ENCODE data around the gene GABRG3.

GABRG3 gene

GRCh38 chr15:27530994-27531393 lies 560.0 kb downstream of the GABRG3 start:
- Histone ChIP-seq H3K4me2 (ENCODE audit: low read depth, low read length, poor library complexity, severe bottlenecking) (no peak overlapping the region), H3K27me3 (ENCODE audit: low read length) (0 out of 2 replicates have a peak, but pooled peaks cover 4% of the 10 kb centered on the region), H3K4me3 (ENCODE audit: insufficient read depth, low read length, poor library complexity, severe bottlenecking) (no peak overlapping the region), H3F3A (ENCODE audit: insufficient read depth) (no peaks in the 10 kb centered on the region), H2AFZ (ENCODE audit: low read depth, low read length, severe bottlenecking) (no peak overlapping the region), H3K9me3 (ENCODE audit: insufficient read depth, low read length) (no peaks in the 10 kb centered on the region), H3K36me3 (ENCODE audit: low read length) (no peaks in the 10 kb centered on the region), H4K20me1 (ENCODE audit: low read depth, low read length) (no peaks in the 10 kb centered on the region), H3K9ac (ENCODE audit: low read length) (no peak overlapping the region), H3K27ac (ENCODE audit: low read depth, low read length) (no peak overlapping the region), H3K9me2 (replicated peaks; ENCODE audit: insufficient read depth, low read length) (no peaks in the 10 kb centered on the region; the same call in 1 of the 2 replicates), H3K79me2 (ENCODE audit: insufficient read depth, low read length) (no peaks in the 10 kb centered on the region)
- TF ChIP-seq EZH2phosphoT487 (conservative IDR thresholded peaks at IDR 0.05; ENCODE audit: low read length) (no peak), CTCF (IDR thresholded peaks at IDR 0.05; ENCODE audit: insufficient read depth, low read length, poor library complexity, severe bottlenecking) (no peak)

GRCh38 chr15:27532358-27532757 lies 561.4 kb downstream of the GABRG3 start:
- H3K9me2 ChIP-seq (replicated peaks; ENCODE audit: insufficient read depth, low read length), result no peaks in the 10 kb centered on the region
- no peak for TF ChIP-seq EZH2phosphoT487 (conservative IDR thresholded peaks at IDR 0.05; ENCODE audit: low read length)
- no peak for TF ChIP-seq CTCF (IDR thresholded peaks at IDR 0.05; ENCODE audit: insufficient read depth, low read length, poor library complexity, severe bottlenecking)
- H3K4me3 ChIP-seq (ENCODE audit: insufficient read depth, low read length, poor library complexity, severe bottlenecking), result no peak overlapping the region
- no peaks in the 10 kb centered on the region for H3F3A ChIP-seq (ENCODE audit: insufficient read depth)
- H2AFZ ChIP-seq (ENCODE audit: low read depth, low read length, severe bottlenecking), result no peak overlapping the region
- H3K27me3 ChIP-seq (ENCODE audit: low read length), result 0 out of 2 replicates have a peak, but pooled peaks cover 4% of the 10 kb centered on the region
- no peak overlapping the region for H3K4me2 ChIP-seq (ENCODE audit: low read depth, low read length, poor library complexity, severe bottlenecking)
- H3K79me2 ChIP-seq (ENCODE audit: insufficient read depth, low read length), result no peaks in the 10 kb centered on the region
- no peaks in the 10 kb centered on the region for H3K36me3 ChIP-seq (ENCODE audit: low read length)
- no peaks in the 10 kb centered on the region for H3K9me3 ChIP-seq (ENCODE audit: insufficient read depth, low read length)
- H3K9ac ChIP-seq (ENCODE audit: low read length), result no peak overlapping the region
- no peaks in the 10 kb centered on the region for H4K20me1 ChIP-seq (ENCODE audit: low read depth, low read length)
- H3K27ac ChIP-seq (ENCODE audit: low read depth, low read length), result no peak overlapping the region

- Histone ChIP-seq H3K27me3 (ENCODE audit: low read length) (0 out of 2 replicates have a peak, but pooled peaks cover 4% of the 10 kb centered on the region), H3K9ac (ENCODE audit: low read length) (no peak overlapping the region), H3F3A (ENCODE audit: insufficient read depth) (no peaks in the 10 kb centered on the region), H2AFZ (ENCODE audit: low read depth, low read length, severe bottlenecking) (no peak overlapping the region), H3K27ac (ENCODE audit: low read depth, low read length) (no peak overlapping the region), H3K9me3 (ENCODE audit: insufficient read depth, low read length) (no peaks in the 10 kb centered on the region), H4K20me1 (ENCODE audit: low read depth, low read length) (no peaks in the 10 kb centered on the region), H3K4me2 (ENCODE audit: low read depth, low read length, poor library complexity, severe bottlenecking) (no peak overlapping the region), H3K36me3 (ENCODE audit: low read length) (no peaks in the 10 kb centered on the region), H3K79me2 (ENCODE audit: insufficient read depth, low read length) (no peaks in the 10 kb centered on the region), H3K9me2 (replicated peaks; ENCODE audit: insufficient read depth, low read length) (no peaks in the 10 kb centered on the region), H3K4me3 (ENCODE audit: insufficient read depth, low read length, poor library complexity, severe bottlenecking) (no peak overlapping the region)
- TF ChIP-seq CTCF (IDR thresholded peaks at IDR 0.05; ENCODE audit: insufficient read depth, low read length, poor library complexity, severe bottlenecking) (no peak), EZH2phosphoT487 (conservative IDR thresholded peaks at IDR 0.05; ENCODE audit: low read length) (no peak)
These were observed 564.6 kb downstream of the GABRG3 start for GRCh38 chr15:27535445-27536129.
